Nephron (organoid): ENCODE measurements around the gene SLC48A1.

ENCODE experiments used
- H3K27ac Mint-ChIP-seq, 3 experiments: 2 replicates each; pipeline ENCODE4 v1.8.0; 2020; ENCODE audit warnings: mixed read lengths in 3 of 3, mild to moderate bottlenecking in 2 of 3, moderate library complexity in 1 of 3
- H3K27me3 Mint-ChIP-seq: 2 replicates; pipeline ENCODE4 v1.8.0; 2021; ENCODE audit warnings: low read depth, mild to moderate bottlenecking, moderate library complexity, mixed read lengths
- H3K36me3 Mint-ChIP-seq: 2 replicates; pipeline ENCODE4 v1.8.0; 2020; ENCODE audit warnings: low read depth, mixed read lengths
- H3K4me1 Mint-ChIP-seq: 2 replicates; pipeline ENCODE4 v1.8.0; 2020; ENCODE audit warnings: mixed read lengths
- H3K4me3 Mint-ChIP-seq, 3 experiments: 2 replicates each; pipeline ENCODE4 v1.8.0; 2020; ENCODE audit warnings: mild to moderate bottlenecking in 3 of 3, mixed read lengths in 3 of 3, moderate library complexity in 2 of 3
- H3K9me3 Mint-ChIP-seq: 2 replicates; pipeline ENCODE4 v1.8.0; 2020; ENCODE audit warnings: mixed read lengths
- TF ChIP-seq, protein P1 (sequence below), 3 experiments: fragments of 200-600 bp; sonication (generic); IDR thresholded peaks; one replicate each; pipeline ENCODE4 v1.5.0; 2021; ENCODE audit warnings: antibody characterized with exemption in 3 of 3; ENCODE audit not compliant: unreplicated experiment in 3 of 3

Gene SLC48A1

DNA sequence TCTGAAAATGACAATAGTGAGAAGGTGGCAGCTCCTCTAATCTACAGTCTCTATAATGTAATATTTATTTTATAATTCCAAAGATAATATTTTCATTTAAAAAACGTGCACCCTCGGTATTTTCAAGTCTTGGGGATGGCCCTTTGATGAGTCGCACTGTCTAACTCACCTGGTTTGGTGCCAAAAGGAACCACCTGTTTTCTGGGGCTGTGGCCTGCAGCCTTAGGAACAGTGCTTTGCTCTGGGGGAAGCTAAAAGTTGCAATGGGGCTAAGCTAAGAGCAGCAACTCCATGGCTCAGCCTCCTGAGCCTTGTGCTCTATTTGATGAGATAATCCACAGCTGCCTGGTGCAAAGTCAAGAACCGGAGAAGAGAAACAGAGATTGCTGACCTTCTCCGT lies 41.3 kb upstream of the SLC48A1 start:
- Mint-ChIP-seq H3K9me3 (no peaks in the 10 kb centered on the region), H3K4me3 (no peak overlapping the region), H3K27me3 (no peaks in the 10 kb centered on the region), H3K36me3 (no peaks in the 10 kb centered on the region), H3K27ac (no peak overlapping the region), H3K4me1 (peaks cover 43% of the 10 kb centered on the region)
- TF ChIP-seq, protein P1, sequence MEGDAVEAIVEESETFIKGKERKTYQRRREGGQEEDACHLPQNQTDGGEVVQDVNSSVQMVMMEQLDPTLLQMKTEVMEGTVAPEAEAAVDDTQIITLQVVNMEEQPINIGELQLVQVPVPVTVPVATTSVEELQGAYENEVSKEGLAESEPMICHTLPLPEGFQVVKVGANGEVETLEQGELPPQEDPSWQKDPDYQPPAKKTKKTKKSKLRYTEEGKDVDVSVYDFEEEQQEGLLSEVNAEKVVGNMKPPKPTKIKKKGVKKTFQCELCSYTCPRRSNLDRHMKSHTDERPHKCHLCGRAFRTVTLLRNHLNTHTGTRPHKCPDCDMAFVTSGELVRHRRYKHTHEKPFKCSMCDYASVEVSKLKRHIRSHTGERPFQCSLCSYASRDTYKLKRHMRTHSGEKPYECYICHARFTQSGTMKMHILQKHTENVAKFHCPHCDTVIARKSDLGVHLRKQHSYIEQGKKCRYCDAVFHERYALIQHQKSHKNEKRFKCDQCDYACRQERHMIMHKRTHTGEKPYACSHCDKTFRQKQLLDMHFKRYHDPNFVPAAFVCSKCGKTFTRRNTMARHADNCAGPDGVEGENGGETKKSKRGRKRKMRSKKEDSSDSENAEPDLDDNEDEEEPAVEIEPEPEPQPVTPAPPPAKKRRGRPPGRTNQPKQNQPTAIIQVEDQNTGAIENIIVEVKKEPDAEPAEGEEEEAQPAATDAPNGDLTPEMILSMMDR (IDR thresholded peaks at IDR 0.05; ENCODE audit: unreplicated experiment in 3 of 3) = no peak

DNA sequence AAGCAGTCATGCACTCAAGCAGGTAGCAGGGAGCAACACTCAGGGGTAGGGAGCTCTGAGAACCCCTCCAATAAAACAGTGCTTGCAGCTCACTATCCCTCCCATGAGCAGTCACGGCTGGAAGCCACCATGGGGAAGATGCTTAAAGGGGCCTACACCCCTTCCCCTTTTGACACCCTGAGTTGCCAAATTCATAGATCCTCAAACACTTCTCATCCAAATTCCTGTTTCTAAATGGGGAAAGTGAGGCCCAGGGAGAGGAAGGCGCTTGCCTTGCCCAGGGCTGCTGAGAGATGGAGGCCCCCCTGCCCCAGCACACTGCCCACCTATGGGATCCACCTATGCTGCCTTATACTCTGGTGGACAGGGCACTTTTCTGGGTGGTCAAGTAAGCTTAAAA lies 40.5 kb upstream of the SLC48A1 start:
- Mint-ChIP-seq H3K27ac (peak overlapping the region in 1 of 3 experiments; percentile 88), H3K9me3 (no peaks in the 10 kb centered on the region), H3K4me3 (no peak overlapping the region), H3K27me3 (no peaks in the 10 kb centered on the region), H3K36me3 (no peaks in the 10 kb centered on the region), H3K4me1 (peaks cover 51% of the 10 kb centered on the region)
- TF ChIP-seq, protein P1 (IDR thresholded peaks at IDR 0.05; ENCODE audit: unreplicated experiment in 3 of 3) = no peak

- H3K4me1 Mint-ChIP-seq = peaks cover 48% of the 10 kb centered on the region
- H3K27me3 Mint-ChIP-seq = no peaks in the 10 kb centered on the region
- no peak overlapping the region for H3K4me3 Mint-ChIP-seq
- H3K27ac Mint-ChIP-seq = peak overlapping the region in 2 of 3 experiments; percentile 11 to 88
- H3K9me3 Mint-ChIP-seq = no peaks in the 10 kb centered on the region
- TF ChIP-seq, protein P1 (IDR thresholded peaks at IDR 0.05; ENCODE audit: unreplicated experiment in 3 of 3) = no peak
- H3K36me3 Mint-ChIP-seq = no peaks in the 10 kb centered on the region
These were observed 39.9 kb upstream of the SLC48A1 start for GRCh38 chr12:47733142-47733541.

DNA sequence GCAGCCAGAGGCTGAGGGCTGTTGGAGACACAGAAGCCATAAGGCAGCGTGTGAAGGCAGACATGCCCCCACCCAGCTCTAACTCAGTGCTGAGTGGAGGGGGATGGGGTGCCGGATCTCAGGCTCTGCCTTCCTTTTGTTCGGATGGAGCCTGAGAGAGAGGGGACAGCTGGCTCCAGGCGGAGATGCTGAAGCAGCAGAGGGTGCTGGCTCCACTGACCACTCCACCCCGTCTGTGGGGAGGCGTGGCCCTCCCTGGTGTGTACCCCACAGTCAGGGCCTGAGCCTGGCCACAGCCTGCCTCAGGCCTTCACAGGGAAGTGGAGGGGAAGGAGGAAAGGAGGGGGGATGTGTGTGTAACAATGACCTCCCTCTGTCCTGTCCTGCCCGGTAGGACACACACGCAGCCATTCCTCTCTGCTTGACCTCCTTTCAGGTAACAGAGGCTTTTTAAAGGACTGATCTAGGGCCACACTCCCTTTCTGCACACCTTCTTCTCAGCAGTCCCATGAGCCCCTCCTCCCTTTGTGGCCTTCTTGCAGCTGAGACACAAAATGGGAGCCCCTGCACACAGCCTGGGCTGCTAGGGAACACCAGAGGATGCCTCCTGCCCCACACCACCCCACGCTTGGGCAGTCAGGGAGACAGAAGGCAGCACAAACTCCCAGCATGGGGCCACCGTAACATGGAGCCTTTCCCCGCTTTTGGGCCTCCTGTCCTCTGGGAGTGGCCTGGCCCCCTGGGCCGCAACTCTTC lies 38.1 kb upstream of the SLC48A1 start:
- Mint-ChIP-seq H3K9me3 (no peaks in the 10 kb centered on the region), H3K27me3 (no peaks in the 10 kb centered on the region), H3K4me3 (no peak overlapping the region), H3K4me1 (peaks cover 52% of the 10 kb centered on the region), H3K36me3 (no peaks in the 10 kb centered on the region), H3K27ac (peak overlapping the region; percentile 82 to 90 (median 88))
- TF ChIP-seq, protein P1 (IDR thresholded peaks at IDR 0.05; ENCODE audit: unreplicated experiment in 3 of 3) = no peak

- TF ChIP-seq, protein P1 (IDR thresholded peaks at IDR 0.05; ENCODE audit: unreplicated experiment in 3 of 3) = no peak
These were observed 37.4 kb upstream of the SLC48A1 start for GRCh38 chr12:47735649-47736048.

DNA sequence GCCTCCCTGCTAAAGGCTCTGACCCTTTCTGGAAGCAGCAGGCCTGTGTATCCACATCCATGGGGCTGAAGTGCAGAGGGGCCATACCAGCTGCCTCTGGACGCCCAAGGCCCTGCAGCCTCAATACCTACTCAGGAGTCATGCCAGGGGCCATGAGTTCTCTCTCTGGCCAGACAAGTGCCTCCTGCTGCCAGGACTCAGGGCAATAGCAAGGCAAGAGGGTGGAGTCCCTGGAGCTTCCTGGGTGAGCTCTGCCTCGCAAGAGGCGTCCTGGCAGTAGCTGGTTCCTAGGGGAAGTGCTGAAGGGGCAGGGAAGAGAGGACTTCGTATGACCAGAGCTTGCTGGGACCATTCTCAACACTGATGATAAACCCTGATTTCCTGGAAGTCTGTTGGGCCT lies 36.8 kb upstream of the SLC48A1 start:
- Mint-ChIP-seq H3K4me3 (no peak overlapping the region), H3K9me3 (no peaks in the 10 kb centered on the region), H3K27ac (peak overlapping the region; percentile 59 to 97 (median 96)), H3K27me3 (no peaks in the 10 kb centered on the region), H3K4me1 (peaks cover 51% of the 10 kb centered on the region), H3K36me3 (no peaks in the 10 kb centered on the region)
- TF ChIP-seq, protein P1 (IDR thresholded peaks at IDR 0.05; ENCODE audit: unreplicated experiment in 3 of 3) = no peak

More at GRCh38 chr12:47735649-47736048, 37.4 kb upstream of the SLC48A1 start:
- Mint-ChIP-seq H3K36me3 (no peaks in the 10 kb centered on the region), H3K27me3 (no peaks in the 10 kb centered on the region), H3K4me1 (peaks cover 49% of the 10 kb centered on the region), H3K4me3 (peak overlapping the region in 1 of 3 experiments; percentile 34), H3K9me3 (no peaks in the 10 kb centered on the region), H3K27ac (peak overlapping the region; percentile 82 to 97 (median 96))
